SJCRH30 (cell line): ENCODE measurements around the gene PCED1B. TPM values are rescaled to one million over a fixed set of nuclear protein-coding genes. Genes with fewer than 3 reads are reported as not detected.
"Not testable (repeated sequence)": the region's sequence is repeated elsewhere in the genome, so short reads cannot be mapped to it uniquely, and the experiment has no call there.

Source experiments
- DNase-seq, 2 experiments: peaks; one replicate each; pipeline ENCODE4 v3.0.0-alpha.2; 2015 to 2020
- H3K27ac ChIP-seq: fragments of 250-450 bp; sonication (Bioruptor Pico); 2 replicates; pipeline ENCODE4 v1.5.1; 2020; ENCODE audit warnings: mild to moderate bottlenecking, moderate library complexity
- H3K27me3 ChIP-seq: fragments of 250-450 bp; sonication (Bioruptor Pico); 2 replicates; pipeline ENCODE4 v1.5.1; 2020; ENCODE audit warnings: mild to moderate bottlenecking, moderate library complexity
- H3K36me3 ChIP-seq: fragments of 250-450 bp; sonication (Bioruptor Pico); 2 replicates; pipeline ENCODE4 v1.5.1; 2020; ENCODE audit warnings: mild to moderate bottlenecking, moderate library complexity
- H3K4me1 ChIP-seq: fragments of 250-450 bp; sonication (Bioruptor Pico); 2 replicates; pipeline ENCODE4 v1.5.1; 2020; ENCODE audit warnings: mild to moderate bottlenecking, moderate library complexity
- H3K4me3 ChIP-seq: fragments of 250-450 bp; sonication (Bioruptor Pico); 2 replicates; pipeline ENCODE4 v1.5.1; 2020; ENCODE audit warnings: mild to moderate bottlenecking, moderate library complexity
- H3K9me3 ChIP-seq: fragments of 250-450 bp; sonication (Bioruptor Pico); replicated peaks from 2 replicates; pipeline ENCODE4 v1.5.1; 2020; ENCODE audit warnings: mild to moderate bottlenecking, moderate library complexity
- total RNA-seq: library from RNA; depleted of rRNA; stranded (reverse); fragments of >200 nt; shearing (Covaris generic); gene quantifications from 2 replicates; pipeline ENCODE4 v1.2.3, GENCODE V29; 2014

Gene PCED1B
- total RNA-seq, 1 experiment from 2014 or later = not detected

- H3K27me3 ChIP-seq = peaks cover 10% of the 10 kb centered on the region
- no peak overlapping the region for H3K4me3 ChIP-seq
- H3K4me1 ChIP-seq = no peaks in the 10 kb centered on the region; the same call in 1 of the 2 replicates
- DNase-seq = no peak
- H3K27ac ChIP-seq = no peak overlapping the region
- H3K9me3 ChIP-seq = peaks cover 13% of the 10 kb centered on the region
- H3K36me3 ChIP-seq = no peaks in the 10 kb centered on the region
Observed at GRCh38 chr12:47054659-47055058, 24.8 kb upstream of the PCED1B start.

- DNase-seq, H3K27ac ChIP-seq, H3K36me3 ChIP-seq, H3K4me3 ChIP-seq, H3K4me1 ChIP-seq: not testable (repeated sequence)
- Histone ChIP-seq H3K9me3 (peaks cover 13% of the 10 kb centered on the region), H3K27me3 (peaks cover 10% of the 10 kb centered on the region)
Observed at GRCh38 chr12:47055856-47056255, 23.6 kb upstream of the PCED1B start.

- H3K4me1 ChIP-seq, H3K4me3 ChIP-seq, DNase-seq, H3K27ac ChIP-seq, H3K36me3 ChIP-seq, H3K9me3 ChIP-seq: not testable (repeated sequence)
- H3K27me3 ChIP-seq = peaks cover 10% of the 10 kb centered on the region
Observed at GRCh38 chr12:47056944-47057343, 22.5 kb upstream of the PCED1B start.

GRCh38 chr12:47058640-47059039 is 20.8 kb upstream of the PCED1B start:
- not testable (repeated sequence) for DNase-seq, H3K36me3 ChIP-seq, H3K4me1 ChIP-seq, H3K4me3 ChIP-seq, H3K27ac ChIP-seq, H3K9me3 ChIP-seq
- peaks cover 10% of the 10 kb centered on the region for H3K27me3 ChIP-seq

- H3K4me1 ChIP-seq = no peaks in the 10 kb centered on the region
- H3K4me3 ChIP-seq = no peak overlapping the region
Observed at GRCh38 chr12:47065546-47065945, 13.9 kb upstream of the PCED1B start.

GRCh38 chr12:47066278-47067025 is 13.0 kb upstream of the PCED1B start:
- Histone ChIP-seq H3K4me3 (no peak overlapping the region), H3K9me3 (no peaks in the 10 kb centered on the region), H3K36me3 (no peaks in the 10 kb centered on the region), H3K27ac (no peak overlapping the region), H3K27me3 (no peaks in the 10 kb centered on the region; the same call in 1 of the 2 replicates), H3K4me1 (no peaks in the 10 kb centered on the region)
- DNase-seq = no peak

More at GRCh38 chr12:47065546-47065945, 13.9 kb upstream of the PCED1B start:
- Histone ChIP-seq H3K36me3 (no peaks in the 10 kb centered on the region), H3K27me3 (no peaks in the 10 kb centered on the region; the same call in 1 of the 2 replicates), H3K9me3 (no peaks in the 10 kb centered on the region), H3K27ac (no peak overlapping the region)
- no peak for DNase-seq

GRCh38 chr12:47067176-47067575 is 12.2 kb upstream of the PCED1B start:
- Histone ChIP-seq H3K36me3 (no peaks in the 10 kb centered on the region), H3K4me3 (no peak overlapping the region), H3K27me3 (no peaks in the 10 kb centered on the region; the same call in 1 of the 2 replicates), H3K4me1 (no peaks in the 10 kb centered on the region), H3K9me3 (no peaks in the 10 kb centered on the region), H3K27ac (no peak overlapping the region)
- no peak for DNase-seq

- Histone ChIP-seq H3K27me3 (peaks cover 2% of the 10 kb centered on the region), H3K27ac (no peak overlapping the region), H3K4me3 (no peak overlapping the region), H3K36me3 (no peaks in the 10 kb centered on the region), H3K9me3 (no peaks in the 10 kb centered on the region), H3K4me1 (no peaks in the 10 kb centered on the region)
- DNase-seq = no peak
Observed at GRCh38 chr12:47067771-47068431, 11.5 kb upstream of the PCED1B start.

GRCh38 chr12:47068539-47068938 is 10.9 kb upstream of the PCED1B start:
- DNase-seq = no peak
- Histone ChIP-seq H3K27me3 (peaks cover 3% of the 10 kb centered on the region), H3K4me1 (no peaks in the 10 kb centered on the region), H3K4me3 (no peak overlapping the region), H3K36me3 (no peaks in the 10 kb centered on the region), H3K9me3 (no peaks in the 10 kb centered on the region), H3K27ac (no peak overlapping the region)

- Histone ChIP-seq H3K4me3 (no peak overlapping the region), H3K27ac (no peak overlapping the region), H3K36me3 (no peaks in the 10 kb centered on the region), H3K4me1 (no peaks in the 10 kb centered on the region), H3K9me3 (no peaks in the 10 kb centered on the region), H3K27me3 (peaks cover 3% of the 10 kb centered on the region)
- no peak for DNase-seq
Observed at GRCh38 chr12:47070310-47070709, 9.1 kb upstream of the PCED1B start.

- H3K9me3 ChIP-seq = no peaks in the 10 kb centered on the region
- peak in 1 of 2 experiments; percentile 67 for DNase-seq
- H3K4me3 ChIP-seq = no peak overlapping the region
- no peaks in the 10 kb centered on the region for H3K4me1 ChIP-seq
- no peak overlapping the region for H3K27ac ChIP-seq
- no peaks in the 10 kb centered on the region for H3K36me3 ChIP-seq
- peaks cover 3% of the 10 kb centered on the region for H3K27me3 ChIP-seq
Observed at GRCh38 chr12:47071241-47071852, 8.1 kb upstream of the PCED1B start.

- H3K27ac ChIP-seq = no peak overlapping the region
- H3K36me3 ChIP-seq = no peaks in the 10 kb centered on the region
- DNase-seq = no peak
- H3K9me3 ChIP-seq = no peaks in the 10 kb centered on the region
- no peak overlapping the region for H3K4me3 ChIP-seq
- H3K4me1 ChIP-seq = no peaks in the 10 kb centered on the region
- peaks cover 3% of the 10 kb centered on the region for H3K27me3 ChIP-seq
Observed at GRCh38 chr12:47073951-47074350, 5.5 kb upstream of the PCED1B start.

- Histone ChIP-seq H3K36me3 (no peaks in the 10 kb centered on the region), H3K9me3 (no peaks in the 10 kb centered on the region), H3K4me3 (no peak overlapping the region), H3K27me3 (peaks cover 3% of the 10 kb centered on the region; the same call in 1 of the 2 replicates), H3K4me1 (no peaks in the 10 kb centered on the region), H3K27ac (no peak overlapping the region)
- DNase-seq = no peak
Observed at GRCh38 chr12:47074757-47075156, 4.7 kb upstream of the PCED1B start.

GRCh38 chr12:47075192-47076084 is 4.0 kb upstream of the PCED1B start:
- Histone ChIP-seq H3K27me3 (peaks cover 3% of the 10 kb centered on the region; the same call in 1 of the 2 replicates), H3K4me1 (no peaks in the 10 kb centered on the region), H3K36me3 (no peaks in the 10 kb centered on the region), H3K27ac (no peak overlapping the region), H3K9me3 (no peaks in the 10 kb centered on the region), H3K4me3 (no peak overlapping the region)
- DNase-seq = no peak
